Choroid plexus epithelial cell (primary cell): ENCODE results near the gene ABHD14A.

Experiments
- DNase-seq: peaks from one replicate; pipeline ENCODE4 v3.0.0-alpha.2; 2010; ENCODE audit warnings: low read depth
- H3K4me3 ChIP-seq: 2 replicates; pipeline ENCODE4 v1.5.1; 2011; ENCODE audit warnings: low read depth, mild to moderate bottlenecking, control low read depth, low read length, moderate library complexity
- CTCF ChIP-seq: conservative IDR thresholded peaks from 2 replicates; pipeline ENCODE4 v1.5.1; 2011; ENCODE audit warnings: low read depth, mild to moderate bottlenecking, control low read depth, inconsistent platforms, low read length, moderate library complexity

The ABHD14A gene

DNA sequence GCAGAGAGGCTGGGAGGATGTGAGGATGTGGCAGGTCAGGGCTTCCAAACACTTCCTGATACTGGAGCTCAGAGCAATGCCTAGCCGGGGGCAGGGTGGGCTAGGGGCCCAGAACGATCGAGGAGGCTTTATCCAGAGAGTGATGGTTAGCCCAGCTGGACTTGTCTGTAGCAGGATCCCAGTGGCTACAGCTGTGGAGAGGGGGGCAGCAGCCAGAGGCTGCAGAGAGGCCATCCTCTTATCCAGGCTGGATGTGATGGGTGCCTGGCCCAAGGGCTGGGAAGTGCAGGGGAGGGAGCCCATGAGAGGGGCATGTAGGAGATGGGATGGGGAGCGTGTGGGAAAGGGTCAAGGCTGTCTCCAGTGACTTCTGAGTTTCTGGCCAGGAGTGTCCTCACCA lies 28.1 kb upstream of the ABHD14A start:
- TF ChIP-seq CTCF, result no peak
- H3K4me3 ChIP-seq, result no peak overlapping the region
- DNase-seq, result no peak

DNA sequence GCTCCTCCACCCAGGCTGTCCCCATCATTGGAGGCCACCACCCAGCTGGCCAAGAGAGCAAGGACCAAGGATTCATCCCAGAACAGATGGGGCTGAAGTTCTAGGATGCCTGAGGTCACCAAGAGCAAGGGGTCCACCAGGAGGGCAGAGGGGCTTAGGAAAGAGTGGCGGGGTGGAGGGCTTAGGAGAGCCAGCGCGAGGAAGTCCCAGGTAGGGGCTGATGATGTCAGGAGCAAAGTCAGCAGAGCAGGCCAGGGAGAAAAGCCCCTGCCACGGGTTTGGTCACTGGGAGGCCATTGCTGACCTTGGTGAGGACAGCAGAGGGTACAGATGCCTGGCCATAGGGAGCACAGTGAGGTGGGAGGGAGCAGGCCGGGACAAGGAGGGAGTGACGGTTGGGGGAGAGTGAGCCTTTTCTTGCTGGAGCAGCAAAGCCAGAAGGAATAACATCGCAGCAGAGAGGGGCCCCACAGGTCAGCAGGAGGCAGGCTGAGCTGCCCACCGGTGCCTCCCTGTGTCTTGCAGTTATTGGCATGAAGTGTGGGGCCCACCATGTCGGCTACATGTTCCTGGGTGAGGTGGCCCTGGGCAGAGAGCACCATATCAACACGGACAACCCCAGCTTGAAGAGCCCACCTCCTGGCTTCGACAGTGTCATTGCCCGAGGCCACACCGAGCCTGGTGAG lies 27.5 kb upstream of the ABHD14A start:
- H3K4me3 ChIP-seq, result no peak overlapping the region
- no peak for TF ChIP-seq CTCF
- DNase-seq, result no peak

- no peak overlapping the region for H3K4me3 ChIP-seq
- TF ChIP-seq CTCF, result no peak
- no peak for DNase-seq
These were observed 26.8 kb upstream of the ABHD14A start for GRCh38 chr3:51948016-51948580.

DNA sequence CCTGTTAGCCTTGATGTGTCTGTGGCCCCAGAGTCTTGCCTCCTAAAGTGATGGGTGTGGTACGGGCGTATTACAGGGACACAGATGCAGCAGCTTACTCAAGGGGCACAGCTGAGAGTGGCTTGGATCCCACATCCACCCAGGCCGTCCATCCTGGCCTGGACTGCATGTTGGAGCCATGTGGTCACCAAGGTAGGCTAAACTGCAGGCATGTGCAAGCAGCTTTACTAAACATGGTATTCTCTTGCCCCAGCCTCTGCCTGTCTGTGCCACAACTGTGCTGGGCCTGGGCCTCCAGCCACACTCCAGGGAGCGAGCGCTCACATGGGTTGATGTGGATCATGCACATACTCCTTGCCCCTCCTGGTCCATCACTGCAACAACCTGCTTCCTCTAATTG lies 25.7 kb upstream of the ABHD14A start:
- TF ChIP-seq CTCF, result no peak
- no peak overlapping the region for H3K4me3 ChIP-seq
- DNase-seq, result no peak

DNA sequence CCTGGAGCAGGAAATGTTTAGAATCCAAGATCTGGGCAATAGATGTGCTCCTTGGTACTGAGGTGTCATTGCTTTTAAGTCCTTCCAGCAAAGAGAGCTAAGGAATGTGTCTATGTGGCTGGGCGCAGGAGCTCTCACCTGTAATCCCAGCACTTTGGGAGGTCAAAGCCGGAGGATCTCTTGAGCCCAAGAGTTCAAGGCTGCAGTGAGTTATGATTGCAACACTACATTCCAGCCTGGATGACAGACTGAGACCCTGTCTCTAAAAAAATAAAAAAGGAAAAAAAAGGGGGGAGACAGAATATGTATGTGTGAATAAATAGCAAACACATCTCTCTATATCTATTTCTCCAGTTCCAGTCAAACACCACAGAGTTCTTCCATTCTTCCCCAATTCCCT lies 24.0 kb upstream of the ABHD14A start:
- no peak for TF ChIP-seq CTCF
- H3K4me3 ChIP-seq, result no peak overlapping the region
- DNase-seq, result no peak

GRCh38 chr3:51953445-51953844 lies 21.4 kb upstream of the ABHD14A start:
- no peak for TF ChIP-seq CTCF
- H3K4me3 ChIP-seq, result no peak overlapping the region
- DNase-seq, result peak; percentile 89

- no peak for TF ChIP-seq CTCF
- no peak for DNase-seq
- no peak overlapping the region for H3K4me3 ChIP-seq
These were observed 20.8 kb upstream of the ABHD14A start for GRCh38 chr3:51954105-51954504.
